HG02973 (cell line): ENCODE measurements around the gene PLPPR1.

Experiments
- ATAC-seq: cut with Tn5 transposase; IDR thresholded peaks from one replicate; pipeline ENCODE4 v1.9.1; 2021; ENCODE audit warnings: moderate library complexity; ENCODE audit not compliant: unreplicated experiment

Gene PLPPR1

DNA sequence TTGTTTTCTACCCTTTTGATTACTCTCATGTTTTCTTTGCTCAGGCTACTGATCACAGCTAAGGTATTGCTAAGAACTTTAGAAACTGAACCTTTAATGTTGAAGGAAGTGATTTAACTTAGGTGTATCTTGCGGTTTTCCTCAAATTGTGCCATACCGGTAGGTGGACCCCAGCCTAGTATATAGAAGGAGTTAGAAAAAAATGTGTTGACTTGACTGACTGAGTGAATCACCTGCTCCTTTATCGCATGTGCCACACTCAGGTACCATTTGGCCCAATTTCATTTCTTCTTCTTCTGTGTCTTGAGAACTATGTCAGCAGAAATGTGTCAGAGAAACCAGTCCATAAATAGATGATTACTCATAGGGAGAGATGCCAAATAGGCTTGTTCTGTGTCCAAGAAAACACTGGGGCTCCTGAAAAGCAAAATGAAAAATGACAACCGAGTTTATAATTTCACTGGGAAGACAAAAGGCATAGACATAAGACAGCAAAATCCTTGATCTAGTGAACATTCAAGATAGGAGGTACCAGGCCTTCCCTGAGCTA is 19.4 kb downstream of the PLPPR1 start:
- no peak for ATAC-seq

GRCh38 chr9:101050650-101051049 is 22.1 kb downstream of the PLPPR1 start:
- no peak for ATAC-seq

- no peak for ATAC-seq
Measured at GRCh38 chr9:101054657-101055056, 26.1 kb downstream of the PLPPR1 start.

DNA sequence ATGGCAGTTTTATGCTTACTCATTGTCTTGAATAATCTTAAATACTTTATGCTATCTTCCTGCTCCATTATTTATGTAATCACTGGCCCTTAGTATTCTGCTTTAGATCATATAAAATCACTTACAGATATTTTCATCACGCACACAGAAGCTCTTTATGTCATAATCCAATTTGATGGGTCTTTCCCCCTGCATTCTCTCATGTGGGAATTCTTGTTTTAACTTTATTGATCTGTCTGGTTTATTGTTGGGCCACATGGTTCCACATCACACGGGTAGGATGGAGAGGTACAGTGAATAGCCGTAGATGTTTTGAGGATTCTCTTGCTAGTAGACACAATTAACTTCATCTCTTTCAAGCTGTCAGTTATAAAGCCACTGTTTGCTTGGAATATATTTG is 27.0 kb downstream of the PLPPR1 start:
- ATAC-seq: no peak

GRCh38 chr9:101062686-101063085 is 34.2 kb downstream of the PLPPR1 start:
- ATAC-seq: no peak

DNA sequence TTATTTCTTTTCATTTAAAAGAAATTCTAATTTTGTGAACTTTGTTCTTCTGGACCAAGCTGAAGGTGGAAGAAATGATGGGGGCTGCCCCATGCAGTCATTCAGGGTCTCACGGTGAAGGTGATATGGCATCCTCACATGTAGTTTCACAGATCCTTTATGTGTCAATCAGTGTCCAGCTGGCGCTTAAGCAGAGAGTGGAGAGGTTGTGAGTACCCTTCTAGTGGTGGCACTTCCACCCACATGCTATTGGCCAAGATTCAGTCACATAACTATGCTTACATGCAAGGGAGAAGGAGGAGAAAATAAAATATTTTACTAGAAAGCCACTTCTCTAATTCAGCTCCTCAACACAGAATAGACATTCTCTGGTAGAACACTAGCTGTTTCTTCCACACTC is 34.7 kb downstream of the PLPPR1 start:
- ATAC-seq: no peak

DNA sequence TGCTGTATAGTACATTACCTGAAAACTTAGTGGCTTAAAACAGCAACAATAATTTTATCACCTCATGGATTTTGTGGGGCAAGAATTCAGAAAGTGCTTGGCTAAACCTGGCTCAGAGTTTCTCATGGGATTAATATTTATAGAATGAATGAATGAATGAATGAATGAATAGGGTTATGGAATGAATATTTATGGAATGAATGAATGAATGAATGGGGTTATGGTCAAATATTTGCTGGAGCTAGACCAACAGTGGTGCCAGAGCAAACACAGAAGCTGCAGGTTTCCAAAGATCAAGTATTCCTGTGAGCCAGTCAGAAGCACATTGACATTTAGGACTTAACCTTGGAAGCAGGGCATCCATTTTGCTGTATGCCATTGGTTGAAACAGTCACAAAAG is 35.7 kb downstream of the PLPPR1 start:
- no peak for ATAC-seq

DNA sequence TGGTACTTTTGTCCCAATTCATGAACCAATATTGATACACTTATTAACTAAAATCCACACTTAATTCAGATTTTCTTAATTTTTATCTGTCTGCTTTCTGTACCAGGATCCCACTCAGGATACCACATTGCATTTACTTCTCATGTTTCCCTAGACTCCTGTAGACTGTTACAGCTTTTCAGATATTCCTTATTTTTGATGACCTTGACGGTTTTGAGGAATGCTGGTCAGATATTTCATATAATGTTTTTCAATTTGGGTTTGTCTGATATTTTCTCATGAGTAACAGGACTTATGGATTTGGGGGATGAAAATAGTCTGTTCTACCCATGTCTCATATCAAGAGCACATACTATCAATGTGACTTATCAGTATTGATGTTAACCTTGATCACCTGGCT is 37.4 kb downstream of the PLPPR1 start:
- no peak for ATAC-seq

- no peak for ATAC-seq
Measured at GRCh38 chr9:101068696-101069095, 40.2 kb downstream of the PLPPR1 start.

GRCh38 chr9:101072259-101072658 is 43.7 kb downstream of the PLPPR1 start:
- ATAC-seq: no peak

- no peak for ATAC-seq
Measured at GRCh38 chr9:101073122-101073521, 44.6 kb downstream of the PLPPR1 start.

- no peak for ATAC-seq
Measured at GRCh38 chr9:101081641-101082040, 53.1 kb downstream of the PLPPR1 start.

- no peak for ATAC-seq
Measured at GRCh38 chr9:101083448-101084202, 55.1 kb downstream of the PLPPR1 start.

- ATAC-seq: no peak
Measured at GRCh38 chr9:101087426-101087825, 58.9 kb downstream of the PLPPR1 start.

DNA sequence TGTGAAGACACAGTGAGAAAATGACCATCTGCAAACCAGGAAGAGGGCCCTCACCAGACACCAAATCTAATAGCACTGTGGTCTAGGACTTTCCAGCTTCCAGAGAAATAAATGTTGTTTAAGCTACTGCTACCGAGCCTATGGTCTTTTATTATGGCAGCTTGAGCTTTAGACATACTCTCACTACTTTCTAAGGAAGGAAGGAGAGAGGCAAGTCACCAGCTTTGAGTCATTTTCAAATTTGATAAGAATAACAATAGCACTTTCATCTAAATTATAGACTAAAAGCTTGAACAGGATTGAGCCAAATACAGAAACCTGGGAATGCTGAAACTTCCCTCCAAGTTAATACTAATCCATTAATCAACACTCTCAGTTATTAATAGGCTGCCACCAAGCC is 64.4 kb downstream of the PLPPR1 start:
- ATAC-seq: no peak

DNA sequence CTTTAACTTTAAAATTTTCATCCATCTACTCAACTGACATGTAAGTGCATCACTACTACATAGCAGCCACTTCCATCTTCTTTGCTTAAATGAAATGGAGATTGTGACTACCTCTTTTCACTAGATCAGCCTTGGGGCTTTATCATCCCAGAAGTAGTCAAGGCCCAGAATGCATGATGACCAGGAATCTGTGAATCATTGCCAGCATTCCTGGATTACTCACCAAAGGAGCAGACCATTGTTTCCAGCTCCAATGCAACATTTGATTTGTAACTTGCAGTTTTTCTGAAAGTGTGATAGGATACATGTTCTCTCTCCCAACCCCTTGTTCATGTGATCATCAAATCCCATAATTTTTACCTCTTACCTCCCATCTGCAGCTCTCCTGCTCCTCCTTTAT is 65.1 kb downstream of the PLPPR1 start:
- no peak for ATAC-seq

DNA sequence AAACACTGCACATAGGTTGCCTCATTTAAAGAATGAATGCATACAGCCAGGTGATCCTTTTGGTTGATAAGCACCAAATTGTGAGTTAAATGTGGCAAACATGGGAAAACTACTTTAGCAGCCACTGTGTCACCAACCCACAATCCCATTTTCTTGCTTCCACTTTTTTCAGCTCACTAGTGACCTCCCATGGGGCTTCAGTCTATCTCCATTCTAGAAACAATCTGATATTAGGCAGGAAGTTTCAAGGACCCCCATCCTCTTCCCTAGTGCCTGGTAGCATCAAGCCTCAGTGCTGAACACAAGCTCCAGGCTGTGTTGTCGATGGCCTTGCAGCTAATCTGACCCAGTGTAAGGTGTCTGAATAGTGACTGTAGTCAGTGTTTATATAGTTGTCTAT is 66.2 kb downstream of the PLPPR1 start:
- ATAC-seq: no peak

GRCh38 chr9:101097210-101097609 is 68.7 kb downstream of the PLPPR1 start:
- no peak for ATAC-seq

DNA sequence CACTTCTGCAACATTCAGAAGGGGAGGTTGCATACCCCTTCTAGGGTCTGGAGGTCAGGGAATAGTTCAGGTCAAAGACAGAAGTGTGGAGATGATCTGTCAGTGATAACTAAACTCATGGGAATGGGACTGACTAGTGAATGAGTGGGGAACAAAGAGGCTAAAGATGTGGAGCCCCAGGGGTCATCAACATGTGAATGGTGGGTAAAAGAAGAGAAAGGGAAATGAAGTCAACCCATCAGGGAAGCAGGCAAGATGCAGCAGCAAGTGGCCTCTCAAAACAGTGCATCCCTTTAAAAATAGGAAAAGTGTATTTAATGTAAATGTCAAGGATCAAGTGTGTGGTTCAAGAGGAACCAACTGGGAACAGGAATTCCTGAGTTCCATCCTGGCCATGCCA is 69.9 kb downstream of the PLPPR1 start:
- ATAC-seq: no peak

DNA sequence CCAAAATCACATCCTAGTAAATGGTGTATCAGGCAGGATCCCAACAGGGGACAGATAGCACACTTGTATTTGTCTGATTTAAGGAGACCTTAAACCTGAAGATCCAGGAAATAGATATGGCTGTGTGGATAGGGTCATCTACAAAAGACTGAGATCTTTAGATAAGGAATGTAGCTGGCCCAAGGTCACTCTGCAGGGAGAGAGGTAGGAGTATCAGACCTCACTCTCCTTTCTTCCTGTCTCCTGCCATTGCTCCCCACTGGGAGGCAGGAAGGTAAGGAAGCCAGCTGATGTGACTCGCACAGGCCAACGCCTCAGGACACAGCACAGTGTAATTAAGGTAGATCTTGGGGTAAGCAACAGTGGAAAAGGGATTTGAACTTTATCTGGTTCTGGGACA is 85.8 kb downstream of the PLPPR1 start:
- ATAC-seq: no peak

DNA sequence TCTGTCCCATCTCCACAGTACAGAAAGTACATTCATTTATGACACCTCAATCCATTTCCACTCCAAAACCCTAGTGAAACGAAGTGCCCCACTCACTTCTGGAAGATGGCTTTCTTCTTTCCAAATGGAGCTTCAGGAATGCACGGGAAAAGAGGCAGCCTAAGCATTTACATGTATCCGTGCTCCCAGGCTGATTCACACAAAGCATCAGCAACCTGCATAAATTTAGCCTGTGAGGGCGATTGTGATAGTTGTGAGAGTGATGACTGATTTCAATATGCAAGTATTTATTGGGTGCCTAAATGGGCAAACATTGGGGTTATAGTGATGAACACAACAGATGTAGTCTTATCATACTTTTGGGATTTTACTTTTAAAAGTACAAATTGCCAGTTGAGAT is 86.6 kb downstream of the PLPPR1 start:
- no peak for ATAC-seq

- no peak for ATAC-seq
Measured at GRCh38 chr9:101117161-101117560, 88.6 kb downstream of the PLPPR1 start.
